NB4 (cell line): ENCODE results near the gene EMX2.

ENCODE experiments used
- DNase-seq: peaks from one replicate; pipeline ENCODE4 v3.0.0; 2010; ENCODE audit warnings: low read depth
- H3K4me3 ChIP-seq: one replicate; pipeline ENCODE4 v1.5.1; 2011; ENCODE audit warnings: mild to moderate bottlenecking, low read depth, low read length, moderate library complexity
- MYC ChIP-seq: IDR thresholded peaks from 2 replicates; pipeline ENCODE4 v1.6.1; 2011; ENCODE audit warnings: low read depth, low read length
- POLR2A ChIP-seq: IDR thresholded peaks from 2 replicates; pipeline ENCODE4 v1.6.1; 2011; ENCODE audit warnings: mild to moderate bottlenecking; ENCODE audit not compliant: insufficient read length; ENCODE audit errors: extremely low read depth
- TF ChIP-seq, protein P1 (sequence below): IDR thresholded peaks from one replicate; pipeline ENCODE4 v1.5.1; 2012; ENCODE audit warnings: low read depth, low read length
- TF ChIP-seq, protein P2 (sequence below): IDR thresholded peaks from 2 replicates; pipeline ENCODE4 v1.6.1; 2011; ENCODE audit warnings: low read depth, low read length

Gene EMX2

DNA sequence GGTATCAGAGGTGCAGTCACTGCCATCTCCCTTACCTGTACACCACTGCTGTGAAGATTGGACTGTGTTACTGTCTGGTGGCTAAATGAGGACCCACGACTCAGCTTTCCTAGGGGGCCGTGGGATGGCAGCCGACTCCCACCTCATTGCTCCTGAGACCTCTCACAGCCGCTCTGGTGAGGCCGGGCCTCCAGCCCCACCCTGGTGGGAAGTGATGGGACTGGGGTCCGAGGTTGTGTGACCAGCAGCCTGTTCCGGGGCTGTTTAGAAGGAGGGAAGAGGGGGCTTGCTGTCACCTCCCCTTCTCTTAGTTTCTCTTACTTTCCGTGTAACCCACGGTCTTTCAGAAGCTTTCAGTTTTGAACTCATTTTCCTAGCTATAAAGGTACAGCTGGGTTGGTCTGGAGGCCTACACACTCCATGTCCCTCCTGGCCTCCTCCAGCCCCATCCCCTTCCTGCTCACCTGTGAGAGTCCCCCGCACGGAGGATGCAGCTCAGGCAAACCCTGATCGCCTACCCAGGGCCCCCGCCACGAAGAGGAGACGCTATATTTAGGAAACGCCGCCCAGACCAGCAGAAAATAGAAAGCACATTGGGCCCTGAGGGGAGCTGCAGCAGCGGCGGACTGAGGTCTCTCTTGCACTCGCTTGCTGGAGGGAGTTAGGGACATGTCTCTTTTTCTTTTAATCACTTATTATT is 4.6 kb downstream of the EMX2 start:
- no peak overlapping the region for H3K4me3 ChIP-seq
- no peak for DNase-seq
- TF ChIP-seq POLR2A (no peak), MYC (no peak)

DNA sequence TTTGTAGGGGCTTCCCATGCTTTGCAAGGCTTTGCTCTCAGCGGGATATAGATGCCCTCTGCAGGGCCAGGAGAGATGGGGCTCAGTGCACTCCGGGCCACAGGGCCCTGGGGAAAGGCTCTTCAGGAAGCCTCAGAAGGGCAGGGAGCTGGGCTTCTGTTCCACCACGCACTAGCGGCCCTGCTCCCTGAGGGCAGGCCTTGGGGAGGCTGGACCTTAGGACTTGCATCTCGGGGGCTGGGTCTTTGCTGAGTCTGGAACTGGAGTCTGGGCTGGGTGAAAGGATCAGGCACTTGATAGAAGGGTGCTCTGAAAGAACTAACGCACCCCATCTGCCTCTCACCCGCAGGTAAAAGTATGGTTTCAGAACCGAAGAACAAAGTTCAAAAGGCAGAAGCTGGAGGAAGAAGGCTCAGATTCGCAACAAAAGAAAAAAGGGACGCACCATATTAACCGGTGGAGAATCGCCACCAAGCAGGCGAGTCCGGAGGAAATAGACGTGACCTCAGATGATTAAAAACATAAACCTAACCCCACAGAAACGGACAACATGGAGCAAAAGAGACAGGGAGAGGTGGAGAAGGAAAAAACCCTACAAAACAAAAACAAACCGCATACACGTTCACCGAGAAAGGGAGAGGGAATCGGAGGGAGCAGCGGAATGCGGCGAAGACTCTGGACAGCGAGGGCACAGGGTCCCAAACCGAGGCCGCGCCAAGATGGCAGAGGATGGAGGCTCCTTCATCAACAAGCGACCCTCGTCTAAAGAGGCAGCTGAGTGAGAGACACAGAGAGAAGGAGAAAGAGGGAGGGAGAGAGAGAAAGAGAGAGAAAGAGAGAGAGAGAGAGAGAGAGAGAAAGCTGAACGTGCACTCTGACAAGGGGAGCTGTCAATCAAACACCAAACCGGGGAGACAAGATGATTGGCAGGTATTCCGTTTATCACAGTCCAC is 5.4 kb downstream of the EMX2 start:
- no peak for DNase-seq
- TF ChIP-seq, protein P1, sequence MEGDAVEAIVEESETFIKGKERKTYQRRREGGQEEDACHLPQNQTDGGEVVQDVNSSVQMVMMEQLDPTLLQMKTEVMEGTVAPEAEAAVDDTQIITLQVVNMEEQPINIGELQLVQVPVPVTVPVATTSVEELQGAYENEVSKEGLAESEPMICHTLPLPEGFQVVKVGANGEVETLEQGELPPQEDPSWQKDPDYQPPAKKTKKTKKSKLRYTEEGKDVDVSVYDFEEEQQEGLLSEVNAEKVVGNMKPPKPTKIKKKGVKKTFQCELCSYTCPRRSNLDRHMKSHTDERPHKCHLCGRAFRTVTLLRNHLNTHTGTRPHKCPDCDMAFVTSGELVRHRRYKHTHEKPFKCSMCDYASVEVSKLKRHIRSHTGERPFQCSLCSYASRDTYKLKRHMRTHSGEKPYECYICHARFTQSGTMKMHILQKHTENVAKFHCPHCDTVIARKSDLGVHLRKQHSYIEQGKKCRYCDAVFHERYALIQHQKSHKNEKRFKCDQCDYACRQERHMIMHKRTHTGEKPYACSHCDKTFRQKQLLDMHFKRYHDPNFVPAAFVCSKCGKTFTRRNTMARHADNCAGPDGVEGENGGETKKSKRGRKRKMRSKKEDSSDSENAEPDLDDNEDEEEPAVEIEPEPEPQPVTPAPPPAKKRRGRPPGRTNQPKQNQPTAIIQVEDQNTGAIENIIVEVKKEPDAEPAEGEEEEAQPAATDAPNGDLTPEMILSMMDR: no peak
- TF ChIP-seq, protein P2, sequence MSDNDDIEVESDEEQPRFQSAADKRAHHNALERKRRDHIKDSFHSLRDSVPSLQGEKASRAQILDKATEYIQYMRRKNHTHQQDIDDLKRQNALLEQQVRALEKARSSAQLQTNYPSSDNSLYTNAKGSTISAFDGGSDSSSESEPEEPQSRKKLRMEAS: no peak
- TF ChIP-seq POLR2A (no peak), MYC (no peak)
- no peak overlapping the region for H3K4me3 ChIP-seq

DNA sequence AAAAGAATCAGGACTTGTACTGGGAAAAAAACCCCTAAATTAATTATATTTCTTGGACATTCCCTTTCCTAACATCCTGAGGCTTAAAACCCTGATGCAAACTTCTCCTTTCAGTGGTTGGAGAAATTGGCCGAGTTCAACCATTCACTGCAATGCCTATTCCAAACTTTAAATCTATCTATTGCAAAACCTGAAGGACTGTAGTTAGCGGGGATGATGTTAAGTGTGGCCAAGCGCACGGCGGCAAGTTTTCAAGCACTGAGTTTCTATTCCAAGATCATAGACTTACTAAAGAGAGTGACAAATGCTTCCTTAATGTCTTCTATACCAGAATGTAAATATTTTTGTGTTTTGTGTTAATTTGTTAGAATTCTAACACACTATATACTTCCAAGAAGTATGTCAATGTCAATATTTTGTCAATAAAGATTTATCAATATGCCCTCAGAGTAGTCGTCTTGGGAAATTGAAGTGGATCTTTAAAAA is 6.6 kb downstream of the EMX2 start:
- DNase-seq: no peak
- no peak overlapping the region for H3K4me3 ChIP-seq
- TF ChIP-seq POLR2A: no peak
- TF ChIP-seq MYC: no peak
- TF ChIP-seq, protein P2: no peak
- TF ChIP-seq, protein P1: no peak

DNA sequence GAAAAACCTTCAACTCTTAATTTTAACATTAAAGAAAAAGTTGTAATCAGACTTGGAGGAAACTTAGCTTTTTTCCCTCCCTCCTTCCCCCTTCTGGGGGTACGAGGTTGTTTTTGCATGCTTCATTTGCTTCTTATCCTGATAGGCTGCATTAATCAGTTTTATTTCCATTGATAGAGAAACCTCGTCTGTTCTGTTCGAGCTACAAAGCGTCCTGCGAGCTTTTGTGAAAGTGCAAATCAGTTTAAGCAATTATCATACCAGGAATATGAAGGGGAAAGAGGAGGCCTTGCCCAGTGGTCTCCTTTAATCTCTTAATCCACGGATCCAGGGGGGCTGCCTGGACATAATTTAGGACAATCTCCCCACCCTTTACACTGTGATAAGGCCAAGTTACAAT is 7.5 kb downstream of the EMX2 start:
- no peak for DNase-seq
- no peak overlapping the region for H3K4me3 ChIP-seq
- no peak for TF ChIP-seq MYC
- TF ChIP-seq, protein P2: no peak
- TF ChIP-seq POLR2A: no peak
- TF ChIP-seq, protein P1: no peak

DNA sequence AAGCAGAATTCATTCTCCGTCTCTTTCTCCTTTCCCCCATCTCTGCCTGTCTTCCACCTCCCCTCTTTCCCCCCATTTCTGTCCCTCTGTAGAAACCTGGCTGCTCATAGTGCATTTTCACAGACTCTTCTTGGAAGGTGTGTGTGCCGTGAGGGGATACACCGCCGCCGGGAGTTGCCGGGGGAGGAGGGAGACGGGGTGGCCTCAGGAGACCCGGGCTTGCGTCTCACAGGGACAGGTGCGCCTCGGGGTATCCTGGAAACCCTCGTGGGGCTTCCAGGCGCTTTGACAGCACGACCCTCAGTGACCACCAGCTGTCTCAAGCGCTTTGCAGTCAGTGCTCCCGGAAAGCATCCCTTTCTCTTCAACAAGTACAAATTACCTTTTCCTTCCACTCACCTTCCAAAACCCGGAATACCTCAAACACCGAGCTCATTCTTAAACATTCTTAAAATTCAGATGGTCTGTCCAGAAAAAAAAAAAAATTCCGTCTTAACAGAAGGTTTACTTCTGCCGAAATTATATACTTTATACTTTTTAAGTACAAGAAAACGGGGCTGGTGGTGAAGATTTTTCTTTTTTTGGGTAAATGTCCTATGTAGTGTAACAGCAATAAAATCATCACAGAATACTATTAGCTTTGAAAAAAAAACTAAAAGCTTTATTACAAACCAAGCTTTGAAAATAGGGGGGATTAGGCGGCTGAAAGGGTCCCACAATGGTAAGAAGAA is 8.2 kb downstream of the EMX2 start:
- TF ChIP-seq, protein P2: no peak
- no peak for TF ChIP-seq POLR2A
- no peak for TF ChIP-seq MYC
- TF ChIP-seq, protein P1: no peak

More for the DNA sequence above, 8.2 kb downstream of the EMX2 start:
- H3K4me3 ChIP-seq: no peak overlapping the region
- DNase-seq: no peak
